ENCODE measurements around the gene SEMA4D.

DNA sequence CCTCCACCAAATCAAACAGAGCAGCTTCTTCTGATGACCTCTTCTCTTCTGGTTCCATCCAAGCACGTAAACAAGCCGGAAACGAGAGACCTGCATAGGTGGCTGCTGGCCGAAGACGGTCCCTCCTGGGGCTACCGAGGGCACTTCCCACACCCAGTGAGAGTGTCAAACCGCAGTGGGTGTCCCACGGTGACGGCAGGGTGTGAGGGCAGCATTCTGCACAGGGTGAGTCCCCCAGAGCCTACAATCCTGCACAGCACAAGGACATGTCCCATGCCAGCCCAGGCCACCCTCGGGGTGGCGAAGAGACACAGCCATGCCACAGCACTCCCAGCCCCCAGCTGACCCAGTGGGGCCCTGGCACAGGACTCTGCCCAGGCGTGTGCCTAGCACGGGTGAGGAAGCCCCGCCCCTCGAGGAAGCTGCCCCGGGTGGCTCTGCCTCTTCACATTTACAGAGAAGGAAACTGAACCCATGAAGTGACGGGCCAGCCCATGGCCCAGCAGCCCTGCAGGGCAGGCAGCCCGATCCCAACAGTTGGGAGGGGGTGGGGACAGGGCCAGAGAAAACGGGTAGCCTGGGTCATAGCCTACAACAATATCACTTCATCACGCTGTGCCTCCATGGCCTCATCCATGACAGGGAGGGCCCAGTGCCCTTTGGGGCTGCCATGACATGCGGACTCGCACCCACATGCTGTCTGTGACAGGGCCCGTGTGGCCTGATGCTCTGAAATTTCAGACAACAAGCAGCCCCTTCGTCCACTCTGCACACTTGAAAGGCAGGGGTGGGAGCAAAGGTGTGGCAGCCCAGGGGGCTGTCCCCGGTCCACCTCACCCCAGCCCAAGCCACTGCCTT, 43.2 kb downstream of the SEMA4D start:
- TF ChIP-seq CTCF (IDR thresholded peaks at IDR 0.05) (no peak), ZFX (IDR thresholded peaks at IDR 0.05; ENCODE audit: borderline replicate concordance) (no peak)
